ENCODE results near the gene SLCO2B1. TPM values are rescaled to one million over a fixed set of nuclear protein-coding genes. Genes with fewer than 3 reads are reported as not detected.

Gene SLCO2B1
- total RNA-seq, 1 donor from 2014 or later: 14.3 TPM

DNA sequence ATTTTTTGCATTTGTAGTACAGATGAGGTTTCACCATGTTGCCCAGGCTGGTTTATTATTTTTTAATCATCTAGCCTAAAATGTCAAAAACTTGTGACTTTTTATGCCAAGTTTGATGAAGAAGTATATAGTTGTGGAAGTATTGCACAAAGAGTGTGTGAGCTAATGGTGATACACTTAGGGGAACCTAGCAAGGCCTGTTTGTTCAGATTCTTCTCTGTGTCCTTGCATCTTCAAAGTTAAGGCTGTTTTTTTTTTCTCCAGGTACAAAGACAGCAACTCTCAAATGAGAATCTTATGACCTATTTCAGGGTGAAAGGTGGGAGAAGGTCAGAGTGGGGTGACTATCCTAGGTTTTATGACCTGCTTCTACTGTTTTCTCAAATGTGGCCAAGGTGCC lies 7.3 kb downstream of the SLCO2B1 start:
- DNase-seq (ENCODE audit: low spot score): no peak
- intact Hi-C loops (cut with DNase I): no loop called here

DNA sequence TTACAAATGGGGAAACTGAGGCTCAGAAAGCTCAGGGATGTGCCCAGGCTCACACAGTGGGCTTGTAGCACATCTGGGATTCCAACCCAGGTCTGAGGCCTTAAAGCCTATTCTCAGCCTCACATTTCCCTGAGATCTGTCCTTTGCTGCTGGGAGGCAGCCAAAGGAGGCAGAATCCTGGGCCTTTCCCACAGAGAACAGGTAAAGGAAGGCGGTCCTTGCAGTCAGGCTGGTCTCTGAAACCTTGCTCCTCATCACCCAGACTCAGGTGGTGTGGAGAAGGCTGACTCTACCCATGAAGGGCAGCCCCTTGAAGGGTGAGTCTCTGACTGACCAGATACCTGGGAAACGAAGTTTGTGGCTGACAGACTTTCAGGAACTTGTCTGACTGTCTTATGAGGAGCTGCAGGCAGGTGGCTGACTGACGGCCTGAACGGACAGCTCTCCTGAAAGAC lies 7.8 kb downstream of the SLCO2B1 start:
- intact Hi-C loops (cut with DNase I): no loop called here
- no peak for DNase-seq (ENCODE audit: low spot score)

DNA sequence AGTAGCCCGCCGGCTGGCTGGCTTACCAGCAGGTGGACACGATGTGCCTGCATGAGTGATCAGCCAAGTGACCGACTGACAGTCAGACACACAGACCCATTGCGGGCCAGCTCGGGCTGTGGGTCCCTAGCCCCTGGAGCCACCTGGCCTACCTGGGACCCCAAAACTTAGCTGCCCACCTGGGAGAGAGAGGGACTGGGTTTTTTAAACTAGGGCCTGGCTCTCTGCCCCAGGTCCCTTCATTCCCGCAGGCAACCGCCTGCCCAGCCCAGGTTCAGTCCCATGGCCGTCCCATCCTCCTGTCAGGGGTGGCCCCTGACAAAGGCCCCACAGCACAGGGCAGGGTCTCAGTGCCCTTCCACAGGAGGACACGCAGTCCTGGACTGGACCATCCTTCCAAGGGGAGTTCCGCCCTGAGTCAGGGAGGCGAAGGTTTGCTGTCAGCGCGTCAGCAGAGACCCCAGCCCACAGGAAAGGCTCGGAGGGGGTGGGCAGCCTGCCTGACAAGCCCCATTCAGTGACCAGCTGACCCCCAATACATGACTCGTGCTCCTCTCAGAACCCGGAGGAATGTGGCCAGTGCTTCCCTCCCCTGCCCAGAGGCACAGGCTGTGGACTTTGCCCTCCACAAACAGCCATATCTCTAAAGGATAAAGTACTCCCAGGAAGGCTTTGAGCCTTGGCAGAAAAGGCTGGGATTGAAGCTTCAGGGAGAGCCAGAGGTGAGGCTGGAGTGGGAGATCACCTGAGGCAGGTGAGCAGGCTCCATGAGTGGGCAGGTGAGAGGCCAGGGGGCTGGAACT lies 8.4 kb downstream of the SLCO2B1 start:
- DNase-seq (ENCODE audit: low spot score): no peak
- intact Hi-C loops (cut with DNase I): no loop called here

DNA sequence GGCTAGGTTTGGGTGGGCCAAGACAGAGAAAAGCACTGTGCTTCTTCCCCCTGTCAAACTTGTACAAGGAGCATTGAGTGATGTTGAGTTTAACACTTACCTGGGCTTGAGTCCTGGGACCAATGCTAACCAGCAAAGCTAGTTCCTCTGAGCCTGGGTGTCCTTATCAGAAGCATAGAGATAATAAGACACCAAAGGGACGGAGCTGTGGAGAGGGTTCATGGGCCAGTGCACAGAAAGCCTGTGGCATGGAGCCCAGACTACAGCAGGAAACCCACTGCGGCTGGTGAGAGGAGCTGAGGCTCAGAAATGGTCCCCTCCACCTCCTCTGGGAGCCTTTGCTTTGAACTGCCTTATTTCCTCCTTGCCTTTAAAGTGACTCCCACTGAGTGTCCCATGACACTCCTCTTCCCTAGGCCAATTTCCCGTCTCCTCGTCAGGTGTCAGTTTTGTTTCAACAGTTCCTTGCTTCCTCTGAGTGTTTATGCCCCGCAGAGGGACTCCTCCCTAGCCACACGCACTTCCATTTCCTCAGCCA lies 9.4 kb downstream of the SLCO2B1 start:
- DNase-seq (ENCODE audit: low spot score): no peak
- intact Hi-C loops (cut with DNase I): no loop called here

DNA sequence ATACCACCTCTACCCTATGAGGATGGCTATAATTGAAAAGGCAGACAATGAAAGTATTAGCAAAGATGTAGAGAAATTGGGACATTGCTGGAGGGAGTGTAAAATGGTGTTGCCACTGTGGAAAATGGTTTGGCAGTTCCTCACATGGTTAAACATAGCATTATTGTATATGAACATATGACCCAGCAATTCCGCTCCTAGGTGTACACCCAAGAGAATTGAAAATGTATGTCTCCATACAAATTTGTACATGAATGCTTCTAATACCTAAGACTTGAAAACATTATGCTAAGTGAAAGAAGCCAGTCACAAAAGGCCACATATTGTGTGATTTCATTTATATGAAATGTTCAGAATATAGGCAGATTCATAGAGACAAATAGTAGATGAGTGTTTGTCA lies 10.0 kb downstream of the SLCO2B1 start:
- intact Hi-C loops (cut with DNase I): no loop called here
- DNase-seq (ENCODE audit: low spot score): no peak

DNA sequence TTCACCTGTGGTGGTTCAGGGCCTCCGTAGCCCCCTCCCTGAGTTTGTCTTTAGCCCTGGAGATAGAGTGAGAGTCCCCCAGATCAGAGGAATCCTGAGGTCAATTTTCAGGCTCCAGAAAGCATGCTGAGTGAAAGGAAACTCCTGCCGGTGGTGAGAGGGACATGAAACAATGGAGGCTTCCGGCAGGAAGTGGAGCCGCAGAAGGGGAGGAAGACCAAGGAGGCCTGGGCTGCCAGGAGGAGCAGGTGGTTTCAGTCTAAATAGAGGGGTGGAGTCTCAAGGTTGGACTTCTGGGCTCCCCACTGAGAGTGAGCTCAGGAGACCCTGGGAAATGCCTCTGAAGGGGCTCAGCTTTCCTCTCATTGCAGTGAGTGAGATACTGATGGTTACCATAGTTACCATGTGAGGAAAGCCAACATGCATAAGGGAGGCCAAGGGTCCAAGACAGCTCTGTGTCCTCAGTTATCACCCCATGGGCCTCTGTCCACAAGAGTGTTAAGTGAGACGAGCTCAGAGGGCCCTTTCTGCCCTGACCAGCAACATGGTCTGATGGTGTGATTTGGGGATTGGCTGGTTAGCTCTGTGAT lies 10.7 kb downstream of the SLCO2B1 start:
- intact Hi-C loops (cut with DNase I): no loop called here
- DNase-seq (ENCODE audit: low spot score): no peak

DNA sequence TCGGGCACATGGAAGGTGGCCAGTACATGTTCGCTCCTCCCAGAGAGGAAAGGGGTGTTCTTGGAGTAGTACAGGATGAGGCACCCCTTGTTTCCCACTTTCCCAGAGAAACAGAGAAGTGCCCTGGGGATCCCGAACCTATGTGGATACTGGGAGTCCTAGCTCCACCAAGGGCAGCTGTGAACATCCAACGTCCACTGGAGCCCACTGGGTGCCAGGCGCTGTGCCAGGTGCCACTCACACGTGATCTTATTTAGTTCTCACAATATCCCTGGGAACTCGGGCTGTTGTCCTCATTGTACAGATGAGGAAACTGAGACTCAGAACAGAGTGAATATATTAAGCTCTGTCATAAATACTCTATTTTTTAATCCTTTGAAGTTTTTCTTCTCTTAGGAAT lies 12.0 kb downstream of the SLCO2B1 start:
- intact Hi-C loops (cut with DNase I): no loop called here
- no peak for DNase-seq (ENCODE audit: low spot score)

DNA sequence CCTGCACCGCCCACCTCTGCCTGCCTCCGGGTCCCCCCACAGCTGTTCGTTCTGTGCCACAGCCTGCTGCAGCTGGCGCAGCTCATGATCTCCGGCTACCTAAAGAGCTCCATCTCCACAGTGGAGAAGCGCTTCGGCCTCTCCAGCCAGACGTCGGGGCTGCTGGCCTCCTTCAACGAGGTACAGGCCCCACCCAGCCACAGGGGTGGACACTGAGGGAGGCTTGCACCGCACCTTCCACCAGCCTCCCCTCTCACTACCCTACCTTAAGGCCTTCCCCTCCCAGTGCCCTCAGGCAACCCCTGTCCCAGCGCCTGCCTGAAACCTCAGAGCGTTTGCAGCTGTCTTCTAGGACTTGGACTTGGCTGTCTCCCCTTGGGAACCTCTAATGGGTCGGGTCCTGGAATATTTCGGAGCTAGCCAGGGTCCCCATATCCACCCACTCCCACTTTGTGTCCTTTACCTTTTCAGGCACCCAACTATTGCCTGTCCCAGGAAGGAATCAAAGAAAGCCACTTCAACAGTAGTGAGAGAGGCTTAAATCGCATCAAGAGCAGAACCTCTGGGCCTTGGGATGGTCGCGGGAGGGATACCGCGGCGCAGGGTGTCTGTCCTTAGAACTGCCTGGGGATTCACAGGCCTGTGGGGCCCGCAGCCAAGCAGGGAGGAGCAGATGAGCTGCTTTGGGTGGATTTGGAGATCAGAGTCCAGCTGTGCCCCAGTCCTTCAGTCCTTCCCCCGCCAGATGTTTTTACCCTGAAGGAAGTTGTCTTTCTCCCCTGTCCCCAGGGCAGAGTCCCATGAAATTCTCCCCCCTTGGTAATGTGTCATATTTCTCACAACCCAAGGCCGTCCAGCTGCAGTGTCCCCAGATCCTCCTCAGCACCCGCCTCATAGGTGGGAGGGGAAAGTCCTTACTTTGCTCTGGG lies 13.3 kb downstream of the SLCO2B1 start:
- intact Hi-C loops (cut with DNase I): no loop called here
- DNase-seq (ENCODE audit: low spot score): no peak

DNA sequence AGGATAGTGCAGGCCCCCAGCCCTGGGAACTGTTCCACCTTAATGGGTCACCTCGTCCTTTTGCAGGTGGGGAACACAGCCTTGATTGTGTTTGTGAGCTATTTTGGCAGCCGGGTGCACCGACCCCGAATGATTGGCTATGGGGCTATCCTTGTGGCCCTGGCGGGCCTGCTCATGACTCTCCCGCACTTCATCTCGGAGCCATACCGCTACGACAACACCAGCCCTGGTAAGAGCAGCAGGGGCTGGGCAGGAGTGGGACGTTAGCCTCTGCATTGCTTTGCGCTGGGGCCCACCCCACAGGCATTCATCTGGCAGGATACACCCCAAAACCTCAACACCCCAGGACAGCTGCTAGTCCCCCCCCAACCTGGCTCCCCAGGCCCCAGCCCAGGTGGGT lies 14.8 kb downstream of the SLCO2B1 start:
- intact Hi-C loops (cut with DNase I): no loop called here
- DNase-seq (ENCODE audit: low spot score): no peak

DNA sequence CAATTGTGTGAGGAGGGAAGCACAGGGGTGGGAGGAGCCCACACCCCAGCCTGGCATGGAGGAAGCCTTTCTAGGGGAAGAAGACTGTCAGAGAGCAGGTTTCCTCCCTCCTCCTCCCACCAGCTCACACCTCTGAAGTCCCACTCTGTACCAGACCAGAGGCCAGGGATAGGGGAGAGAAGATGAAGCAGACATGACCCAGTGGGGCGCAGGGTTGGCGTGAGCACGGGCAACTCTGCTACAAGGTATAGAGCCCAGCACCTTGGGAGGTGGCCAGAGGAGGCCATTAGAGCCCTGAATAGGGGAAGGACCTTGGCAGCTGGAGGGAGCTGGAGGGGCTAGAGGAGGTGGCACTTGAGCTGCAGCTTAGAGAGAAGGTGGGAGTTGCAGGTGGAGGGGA lies 15.9 kb downstream of the SLCO2B1 start:
- intact Hi-C loops (cut with DNase I): no loop called here
- DNase-seq (ENCODE audit: low spot score): no peak

DNA sequence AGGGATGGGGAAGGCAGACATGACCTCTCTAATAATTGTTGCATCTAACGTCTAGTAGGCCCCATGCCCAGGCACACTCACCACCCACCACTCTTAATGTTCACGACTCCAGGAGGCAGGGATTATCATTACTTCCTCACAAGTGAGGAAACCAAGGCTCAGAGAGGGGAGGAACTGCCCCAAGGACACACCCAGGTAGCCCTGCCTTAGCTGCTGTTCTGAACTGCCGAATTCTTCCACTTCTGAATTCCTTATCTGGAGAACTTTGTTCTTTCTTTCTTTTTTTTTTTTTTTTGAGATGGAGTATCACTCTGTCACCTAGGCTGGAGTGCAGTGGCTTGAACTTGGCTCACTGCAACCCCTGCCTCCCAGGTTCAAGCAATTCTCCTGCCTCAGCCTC lies 16.7 kb downstream of the SLCO2B1 start:
- intact Hi-C loops (cut with DNase I): no loop called here
- DNase-seq (ENCODE audit: low spot score): no peak

DNA sequence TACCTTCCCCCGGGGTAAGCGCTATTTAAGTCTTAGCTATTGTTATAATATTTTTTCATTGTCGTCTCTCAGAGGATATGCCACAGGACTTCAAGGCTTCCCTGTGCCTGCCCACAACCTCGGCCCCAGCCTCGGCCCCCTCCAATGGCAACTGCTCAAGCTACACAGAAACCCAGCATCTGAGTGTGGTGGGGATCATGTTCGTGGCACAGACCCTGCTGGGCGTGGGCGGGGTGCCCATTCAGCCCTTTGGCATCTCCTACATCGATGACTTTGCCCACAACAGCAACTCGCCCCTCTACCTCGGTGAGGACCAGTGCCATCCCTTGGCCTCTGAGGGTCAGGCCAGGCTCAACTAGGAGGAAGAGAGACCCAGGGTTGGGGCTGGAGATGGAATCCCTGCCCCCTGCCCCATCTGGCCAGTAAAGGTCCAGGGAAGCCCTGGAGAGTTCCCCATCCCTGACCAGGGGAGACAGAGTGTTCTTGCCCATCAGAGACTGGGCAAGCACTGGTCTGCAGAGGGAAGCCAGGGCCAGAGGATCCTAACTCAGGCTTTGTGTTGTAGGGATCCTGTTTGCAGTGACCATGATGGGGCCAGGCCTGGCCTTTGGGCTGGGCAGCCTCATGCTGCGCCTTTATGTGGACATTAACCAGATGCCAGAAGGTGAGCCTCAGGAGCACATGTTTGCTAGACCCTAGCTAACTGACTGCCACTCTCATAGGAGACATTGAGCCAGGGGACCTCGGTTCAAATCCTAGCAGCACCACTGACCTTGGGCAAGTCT lies 18.4 kb downstream of the SLCO2B1 start:
- intact Hi-C loops (cut with DNase I): no loop called here
- no peak for DNase-seq (ENCODE audit: low spot score)

DNA sequence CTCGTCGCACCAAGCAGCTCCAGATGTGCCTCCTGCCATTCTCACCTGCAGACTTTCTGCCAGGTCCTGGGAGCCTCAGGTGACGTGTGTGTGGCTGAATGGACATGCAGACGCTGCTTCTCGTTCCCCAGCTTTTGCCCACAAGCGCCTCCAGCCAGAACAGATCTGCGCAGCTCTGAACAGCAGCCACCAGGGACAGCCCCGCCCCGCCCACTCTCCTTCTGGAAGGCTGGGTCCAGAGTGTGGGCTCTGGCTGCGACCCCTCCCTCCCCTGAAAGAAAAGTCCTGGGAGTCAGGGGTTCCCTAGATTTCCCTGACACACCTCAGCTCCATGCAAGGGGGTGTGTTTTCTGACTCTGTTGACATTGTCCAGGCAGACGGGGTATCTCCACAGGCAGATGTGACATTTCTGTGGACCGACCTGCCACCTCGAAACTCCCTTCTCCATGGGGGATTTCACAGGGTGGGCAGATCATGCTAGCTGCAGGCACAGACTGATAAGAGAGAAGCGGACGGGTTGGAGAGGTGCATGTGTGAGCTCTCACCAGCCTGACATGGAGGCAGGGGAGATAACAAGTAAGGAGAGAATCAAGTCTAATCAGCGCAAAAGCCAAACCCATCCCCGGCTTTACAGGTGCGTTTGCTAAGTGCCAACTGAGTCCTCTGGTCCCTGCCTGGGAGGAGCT lies 19.8 kb downstream of the SLCO2B1 start:
- no peak for DNase-seq (ENCODE audit: low spot score)
- intact Hi-C loops (cut with DNase I): no loop called here

DNA sequence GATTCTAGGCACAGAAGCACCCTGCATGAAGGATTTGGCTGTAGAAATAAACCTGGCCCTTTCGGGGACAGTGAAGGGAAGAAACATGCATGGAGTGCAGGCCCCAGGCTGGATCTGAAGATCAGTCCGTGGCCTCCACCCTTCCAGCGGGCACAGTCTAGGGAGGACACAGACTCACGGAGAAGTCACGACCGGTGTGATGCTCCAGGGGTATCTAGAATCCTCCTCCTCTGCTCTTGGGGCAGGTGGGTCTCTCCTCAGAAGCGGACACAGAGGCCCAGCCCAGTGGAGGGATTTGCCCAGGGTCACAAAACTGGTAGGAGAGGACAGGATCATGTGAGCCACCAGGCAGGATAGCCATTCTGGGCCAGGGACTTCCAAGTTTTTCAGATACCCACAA lies 22.4 kb downstream of the SLCO2B1 start:
- no peak for DNase-seq (ENCODE audit: low spot score)
- intact Hi-C loops (cut with DNase I): no loop called here

DNA sequence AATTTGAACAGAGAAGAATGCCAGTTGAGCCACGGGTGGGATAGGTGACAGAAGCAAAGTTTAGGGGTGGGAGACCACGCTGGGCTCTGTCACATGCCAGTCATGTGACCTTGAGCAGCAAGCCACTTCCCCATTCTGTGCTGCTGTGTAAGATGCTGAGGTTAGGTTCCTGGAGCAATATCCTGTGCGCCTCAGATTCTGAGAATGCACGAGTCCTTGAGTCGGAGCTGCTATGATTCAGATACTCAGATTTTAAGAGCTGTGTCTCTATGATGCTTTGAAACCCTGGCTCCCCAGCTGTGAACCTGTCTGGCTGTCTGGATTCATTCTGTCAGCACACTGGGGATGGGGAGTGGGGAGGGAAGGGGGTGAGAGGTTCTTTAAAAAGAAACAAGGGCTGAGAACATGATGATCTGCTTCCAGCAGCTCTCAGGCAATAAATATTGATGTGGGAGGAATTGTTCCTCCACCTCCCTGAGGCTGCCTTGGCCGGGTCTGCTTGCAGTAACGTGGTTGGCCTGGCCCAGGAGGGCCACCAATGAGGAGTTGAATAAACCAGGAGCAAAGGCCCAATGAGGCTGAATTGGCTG lies 24.0 kb downstream of the SLCO2B1 start:
- intact Hi-C loops (cut with DNase I): no loop called here
- DNase-seq (ENCODE audit: low spot score): no peak

DNA sequence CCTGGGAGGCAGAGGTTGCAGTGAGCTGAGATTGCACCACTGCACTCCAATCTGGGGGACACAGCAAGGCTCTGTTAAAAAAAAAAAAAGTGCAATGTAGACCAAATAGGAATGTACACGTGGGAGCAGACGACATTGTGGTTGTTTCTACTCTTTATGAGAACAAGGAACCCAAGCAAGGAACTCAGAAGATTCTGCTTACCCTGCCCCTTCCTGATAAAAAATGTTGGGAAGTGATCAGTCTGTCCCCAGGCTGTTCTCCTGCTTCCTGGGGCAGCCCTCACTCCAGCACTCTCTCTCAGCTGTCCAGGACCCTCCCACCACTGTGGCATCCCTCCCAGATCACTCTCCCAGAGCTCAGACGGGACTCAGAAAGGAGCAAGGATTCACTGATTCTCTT lies 31.8 kb downstream of the SLCO2B1 start:
- no peak for DNase-seq (ENCODE audit: low spot score)
- intact Hi-C loops (cut with DNase I): no loop called here

DNA sequence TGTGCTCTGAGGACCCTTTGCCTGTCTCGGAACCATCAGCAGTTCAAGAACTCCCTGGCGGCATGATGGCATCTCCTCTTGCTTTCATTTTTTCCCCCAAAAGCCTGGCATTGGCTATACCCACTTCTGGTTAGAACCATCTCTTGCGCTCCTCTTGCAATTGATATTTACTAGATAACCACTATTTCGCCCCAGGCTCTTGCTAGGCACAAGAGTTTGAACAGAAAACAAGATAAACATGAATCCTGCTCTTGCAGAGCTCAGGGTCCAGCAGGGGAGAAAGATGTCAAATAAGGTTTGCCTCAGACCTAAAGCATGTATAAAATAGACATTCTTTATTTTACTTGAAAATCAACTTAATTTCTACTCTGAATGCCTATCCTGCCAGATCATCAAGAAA lies 33.1 kb downstream of the SLCO2B1 start:
- intact Hi-C loops (cut with DNase I): no loop called here
- DNase-seq (ENCODE audit: low spot score): no peak

DNA sequence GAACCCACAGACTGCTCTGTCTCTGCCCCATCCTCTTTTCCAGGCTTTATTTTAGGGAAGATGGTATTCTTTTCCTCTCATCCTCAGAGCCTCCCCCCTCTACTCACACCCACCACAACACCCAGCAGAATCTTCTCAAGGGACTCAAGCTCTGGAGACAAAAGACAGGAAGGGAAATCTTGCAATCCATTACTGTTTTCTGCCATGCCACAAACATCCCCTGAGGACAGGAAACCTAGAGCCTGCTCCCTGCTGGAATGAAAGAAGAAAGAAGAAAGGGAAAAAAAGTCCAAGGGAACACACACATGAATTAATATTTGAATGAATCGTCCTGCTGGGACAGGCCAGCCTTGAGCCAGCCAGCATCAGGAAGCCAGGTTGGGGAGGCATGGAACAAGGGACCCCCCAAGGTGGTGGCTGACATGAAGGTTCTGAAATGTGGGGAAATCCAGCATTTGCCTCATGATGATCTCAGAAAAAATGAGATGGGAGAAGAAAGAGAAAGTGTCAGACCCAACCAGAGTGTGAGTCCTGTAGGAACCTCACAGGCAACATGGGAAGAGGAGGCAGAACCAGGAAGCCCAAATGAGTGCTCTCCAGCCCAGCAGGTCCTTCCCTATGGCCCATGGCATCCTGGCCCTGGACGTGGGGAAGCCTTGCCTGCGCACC lies 34.0 kb downstream of the SLCO2B1 start:
- no peak for DNase-seq (ENCODE audit: low spot score)
- intact Hi-C loops (cut with DNase I): no loop called here
